Femur (tissue), 1 donor: ENCODE data around the gene OMD.

Experiments used
- DNase-seq: peaks from one replicate; pipeline ENCODE4 v3.0.0-alpha.2; 2017

OMD gene

DNA sequence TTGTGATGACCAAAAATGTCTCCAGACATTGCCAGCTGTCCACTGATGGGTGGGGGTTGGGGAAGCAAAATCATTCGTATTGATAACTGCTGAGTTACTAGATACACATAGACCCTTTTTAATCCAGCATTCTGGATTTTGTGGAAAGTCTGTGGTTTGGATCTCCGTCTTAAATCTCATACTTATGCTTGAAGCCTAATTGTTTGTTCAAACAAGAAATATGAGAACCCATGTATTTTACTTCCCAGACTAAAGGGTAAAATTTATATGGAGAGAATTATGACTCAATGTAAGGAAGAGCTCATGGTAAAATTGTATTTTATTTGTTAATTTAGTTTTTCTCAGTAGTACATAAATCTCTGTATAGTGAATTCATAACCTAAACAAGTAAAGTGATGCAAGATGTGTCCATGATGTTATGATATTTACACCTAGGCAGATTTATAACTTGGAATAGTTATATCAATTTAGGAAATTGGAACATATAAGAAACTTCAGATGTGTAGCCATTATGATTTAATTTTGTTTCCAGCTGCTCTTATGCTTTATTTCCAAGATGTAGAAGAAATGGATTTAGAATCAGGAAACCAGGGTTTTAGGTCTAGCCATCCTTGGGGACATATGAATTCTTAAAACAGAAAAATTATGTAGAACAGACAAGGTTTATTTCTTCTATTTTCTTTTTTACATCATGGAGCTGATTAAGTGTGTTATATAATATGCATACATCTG is 15.4 kb downstream of the OMD start:
- DNase-seq, result no peak

DNA sequence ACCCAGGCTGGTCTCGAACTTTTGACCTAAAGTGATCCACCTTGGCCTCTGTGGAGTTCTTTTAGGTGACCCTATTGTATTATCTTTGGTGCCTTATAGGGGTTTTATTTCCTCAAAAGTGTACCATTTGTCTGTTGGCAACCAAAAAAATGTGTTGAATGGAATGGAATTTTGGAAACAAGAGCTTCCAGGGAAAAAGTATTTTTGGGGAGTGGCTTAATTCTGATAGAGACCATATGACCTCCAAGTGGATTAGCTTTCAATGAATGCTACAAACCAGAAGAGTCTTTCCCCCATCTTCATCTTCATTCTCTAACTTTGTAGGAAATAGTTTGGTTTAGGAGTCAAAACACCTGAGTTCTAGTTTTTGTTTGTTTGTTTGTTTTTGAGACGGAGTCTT is 16.5 kb downstream of the OMD start:
- DNase-seq, result no peak

DNA sequence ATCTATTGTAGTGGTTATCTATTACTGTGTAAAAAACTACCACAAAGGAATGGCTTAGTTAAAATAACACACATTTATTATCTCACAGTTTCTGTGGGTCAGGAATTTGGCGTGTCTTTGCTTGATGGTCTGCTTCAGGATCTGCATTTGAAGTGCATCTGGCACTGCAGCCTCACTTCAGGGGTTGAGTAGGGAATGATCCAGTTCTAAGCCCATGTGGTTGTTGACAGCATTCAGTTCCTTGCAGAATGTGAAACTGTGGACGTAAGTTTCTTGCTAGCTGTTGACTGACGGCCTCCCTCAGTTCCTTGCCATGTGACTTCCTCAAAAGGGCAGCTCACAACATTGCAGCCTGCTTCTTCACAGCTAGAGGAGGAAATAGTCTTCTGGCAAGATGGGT is 17.8 kb downstream of the OMD start:
- peak; percentile 43 for DNase-seq

DNA sequence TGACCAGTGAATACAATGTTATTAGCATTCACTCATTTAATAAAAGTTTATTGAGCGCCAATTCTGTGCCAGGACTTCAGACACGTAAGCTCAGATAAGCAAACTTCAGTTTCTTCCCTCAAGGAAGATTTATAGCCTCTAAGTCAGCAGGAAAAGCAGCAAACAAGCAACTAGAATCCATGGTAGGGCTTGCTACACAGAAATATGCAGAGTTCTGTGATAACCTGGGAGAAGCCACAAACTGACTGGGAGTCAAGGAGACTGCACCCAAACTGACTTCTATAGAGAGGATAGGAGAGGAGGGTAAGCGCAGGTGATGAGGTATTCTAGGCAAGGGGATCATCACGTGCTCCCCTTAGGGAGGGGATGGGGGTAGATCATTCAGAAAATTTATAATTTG is 18.5 kb downstream of the OMD start:
- DNase-seq, result no peak

DNA sequence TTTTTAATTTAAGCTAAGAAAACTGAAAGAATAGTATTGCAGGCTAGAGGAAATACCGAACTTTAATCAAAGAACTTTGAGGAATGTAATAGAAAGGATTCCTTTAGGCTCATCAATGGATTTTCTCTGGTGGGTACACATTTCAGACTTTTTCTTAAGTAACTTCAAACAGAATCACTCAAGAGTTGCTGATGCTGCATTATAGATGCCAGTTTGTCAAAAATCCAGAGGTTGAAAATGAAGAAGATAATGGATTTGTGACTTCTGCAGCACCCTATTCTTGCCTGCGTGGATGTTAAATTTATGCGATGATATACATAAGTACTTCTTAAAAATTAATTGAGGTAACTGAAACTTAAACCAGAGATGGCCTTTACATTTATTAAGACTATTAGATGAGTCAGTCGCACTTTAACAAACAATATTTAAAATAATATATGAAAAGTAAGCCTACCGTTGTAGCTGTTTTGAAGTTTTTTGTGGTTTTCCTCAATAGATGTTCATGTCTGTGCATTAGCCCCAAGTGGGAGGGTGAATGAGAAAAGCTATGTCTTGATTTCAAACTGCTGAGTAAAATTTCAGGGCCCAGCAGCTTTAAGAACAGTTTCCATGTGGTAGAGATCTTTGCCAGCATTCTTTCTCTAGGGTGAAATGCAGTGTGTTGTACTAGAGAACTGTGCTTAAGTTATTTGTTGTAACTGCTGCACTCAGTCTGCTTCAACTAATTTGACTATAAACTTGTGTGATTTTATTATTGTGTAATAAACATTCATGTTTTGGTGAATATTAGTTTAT is 20.0 kb downstream of the OMD start, which contains the start of gene OGN:
OGN (minus strand) TSS at position 537 of the 795 bp plus-strand sequence. CDS start 1,171 bp downstream, outside the sequence.
- DNase-seq, result peak; percentile 64

DNA sequence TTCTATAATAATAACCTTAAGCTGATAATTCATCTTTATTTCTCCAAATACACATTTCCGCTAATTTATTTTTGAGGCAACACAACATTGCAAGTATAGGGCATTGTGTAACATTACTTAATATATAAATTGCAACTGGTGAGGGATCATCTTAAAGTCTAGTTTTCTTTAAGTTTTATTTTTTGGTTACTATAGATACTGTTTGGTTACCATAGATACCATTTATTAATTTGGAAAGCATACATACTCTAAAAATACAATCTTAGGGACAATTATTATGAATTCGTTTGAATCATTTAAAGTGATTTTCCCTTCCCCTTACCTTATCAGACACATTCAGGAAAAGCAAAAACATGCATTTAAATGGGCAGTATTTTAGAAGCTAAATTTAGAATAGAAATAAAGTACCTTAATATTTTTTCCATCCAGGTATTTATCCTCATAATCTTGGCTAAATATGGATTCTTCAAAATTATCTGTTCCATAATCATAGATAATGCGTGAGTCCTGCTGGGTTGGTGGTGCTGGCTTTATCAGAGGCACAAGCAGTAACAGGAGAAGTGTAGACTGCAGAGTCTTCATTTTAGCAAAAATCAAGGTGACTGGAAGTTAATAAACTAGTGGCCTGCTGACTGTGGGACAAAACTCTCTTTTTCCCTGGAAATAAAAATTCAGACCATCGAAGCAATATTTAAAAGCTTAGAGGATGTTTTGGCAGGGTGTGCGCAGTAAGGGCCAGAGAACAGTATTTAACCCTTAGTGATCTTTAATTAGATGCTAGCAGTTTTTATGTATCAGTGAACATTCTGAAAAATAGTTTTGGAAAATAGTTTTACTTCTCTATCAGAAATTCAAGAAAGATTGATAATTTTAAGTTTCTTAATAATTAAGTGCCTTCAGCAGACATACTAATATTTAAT is 21.2 kb downstream of the OMD start:
- peak; percentile 37 for DNase-seq

DNA sequence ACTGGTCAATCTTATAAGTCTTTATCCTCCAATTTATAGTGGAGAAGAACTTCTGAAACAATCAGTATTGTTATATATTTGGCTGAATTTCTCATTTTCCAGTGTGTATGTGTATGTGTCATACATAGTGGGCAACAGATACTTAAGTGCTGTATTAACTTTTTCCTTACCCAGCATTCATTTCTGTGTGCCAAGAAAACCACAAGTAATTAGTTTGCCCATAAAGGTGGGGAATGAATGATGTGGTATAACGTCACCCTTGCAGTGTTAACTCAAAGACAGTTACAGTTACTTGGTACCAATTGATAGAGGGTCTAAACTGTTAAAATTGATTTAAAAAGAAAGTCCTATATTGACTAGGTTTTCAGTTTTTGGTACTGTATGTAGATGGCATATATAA is 21.9 kb downstream of the OMD start:
- no peak for DNase-seq

DNA sequence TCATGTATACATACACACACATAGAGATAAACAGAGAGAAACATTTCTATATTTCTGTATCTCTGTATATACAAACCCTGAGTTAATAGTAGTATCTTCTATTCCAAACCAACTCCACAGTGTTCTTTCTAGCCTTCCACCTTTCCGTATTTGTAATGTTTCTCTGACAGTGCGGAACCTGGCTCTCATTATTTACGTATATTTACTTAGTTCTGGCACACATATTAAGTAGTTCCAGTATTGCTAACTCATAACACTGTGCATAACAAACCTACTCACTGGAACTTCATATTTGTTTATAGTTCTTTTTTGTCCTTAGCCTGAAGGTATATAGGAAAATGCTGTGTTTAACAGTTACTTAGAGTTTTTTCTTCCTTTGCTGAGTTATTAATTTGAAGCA is 26.4 kb downstream of the OMD start:
- no peak for DNase-seq

DNA sequence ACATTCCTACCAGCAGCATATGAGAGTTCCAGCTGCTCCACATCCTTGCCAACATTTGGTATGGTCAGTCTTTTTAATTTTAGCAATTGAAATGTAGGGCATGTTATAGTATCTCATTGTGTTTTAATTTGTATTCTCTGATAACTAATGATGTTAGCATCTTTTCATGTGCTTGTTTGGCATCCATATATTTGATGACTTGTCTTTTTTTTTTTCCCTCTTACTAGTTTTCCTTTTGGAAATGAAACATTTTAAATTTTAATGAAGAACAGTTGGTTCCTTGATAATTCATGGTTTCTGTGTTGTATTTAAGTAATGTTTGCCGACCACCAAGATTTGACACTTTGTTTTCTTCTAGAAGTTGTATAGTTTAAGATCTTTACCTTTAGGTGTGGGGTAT is 28.7 kb downstream of the OMD start:
- DNase-seq, result no peak

DNA sequence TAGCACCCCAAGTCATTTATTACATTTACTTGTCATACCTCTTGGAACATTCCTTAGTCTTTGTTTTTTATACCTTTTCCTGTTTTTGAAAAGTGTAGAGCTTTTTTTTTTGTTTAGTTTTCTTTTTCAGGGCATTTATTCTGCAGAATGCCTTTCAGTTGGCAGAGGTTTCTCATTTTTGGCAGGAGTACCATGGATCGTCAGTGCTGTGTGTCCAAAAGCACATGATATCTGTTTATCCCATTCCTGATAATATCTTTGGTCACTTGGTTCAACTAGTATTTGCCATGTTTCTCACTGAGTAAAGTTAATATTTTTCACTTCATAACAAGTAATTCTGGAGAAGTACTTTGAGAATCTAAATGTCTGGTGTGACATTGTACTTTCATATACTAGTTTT is 30.6 kb downstream of the OMD start:
- DNase-seq, result no peak

DNA sequence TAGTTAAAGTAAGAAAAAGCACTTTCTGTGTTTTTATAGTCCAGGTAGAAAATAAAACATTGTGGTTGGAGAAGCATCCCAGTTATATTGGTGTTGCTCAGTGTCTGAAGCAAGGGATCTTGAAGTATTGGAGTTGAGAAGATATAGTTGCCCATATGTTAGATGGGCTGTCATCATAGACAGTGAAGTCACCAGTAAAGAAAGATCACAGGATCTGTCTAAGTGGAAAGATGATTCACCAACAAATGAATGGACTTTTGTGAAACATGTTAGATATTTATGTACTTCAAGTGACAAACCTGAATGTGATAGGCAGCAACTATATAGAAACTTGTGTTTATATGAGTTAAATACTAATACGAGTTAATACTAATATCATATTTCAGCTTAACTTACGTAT is 31.6 kb downstream of the OMD start:
- DNase-seq, result no peak

DNA sequence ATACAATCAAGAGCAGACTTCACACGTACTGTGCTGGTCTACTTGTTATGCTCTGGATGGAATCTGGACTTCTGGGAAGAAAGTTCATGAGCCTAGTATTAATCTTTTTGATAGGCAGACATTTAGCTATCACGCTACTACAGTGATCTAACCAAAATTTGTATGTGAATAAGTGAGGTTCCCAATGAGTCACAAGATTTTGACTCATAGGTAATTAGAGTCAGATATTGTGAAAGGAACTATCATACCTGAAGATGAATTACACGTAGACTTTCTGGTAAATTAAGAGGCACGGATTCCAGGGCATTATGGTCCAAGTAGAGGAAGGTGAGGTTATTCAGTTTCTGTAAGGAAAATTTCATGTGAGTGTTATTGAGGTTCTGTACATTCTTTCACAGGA is 38.3 kb downstream of the OMD start:
- DNase-seq, result no peak

DNA sequence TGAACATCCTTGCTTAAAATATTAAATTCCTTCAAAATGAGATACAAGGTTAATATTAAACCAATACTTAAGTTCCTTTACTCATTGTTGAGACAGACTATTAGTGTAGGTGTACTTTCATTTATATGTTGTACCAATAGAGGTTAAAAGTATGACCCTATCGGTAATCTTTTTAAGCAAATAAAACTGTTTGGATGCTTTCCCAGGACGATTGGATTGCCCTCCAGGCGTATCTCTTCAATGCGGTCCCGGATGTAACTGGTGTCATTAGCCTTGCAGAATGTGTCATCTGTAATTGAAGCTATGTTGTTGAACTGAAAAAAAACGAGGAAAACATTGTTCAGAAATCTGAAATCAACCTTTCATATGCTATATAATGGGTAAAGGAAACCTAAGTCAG is 38.8 kb downstream of the OMD start:
- no peak for DNase-seq

DNA sequence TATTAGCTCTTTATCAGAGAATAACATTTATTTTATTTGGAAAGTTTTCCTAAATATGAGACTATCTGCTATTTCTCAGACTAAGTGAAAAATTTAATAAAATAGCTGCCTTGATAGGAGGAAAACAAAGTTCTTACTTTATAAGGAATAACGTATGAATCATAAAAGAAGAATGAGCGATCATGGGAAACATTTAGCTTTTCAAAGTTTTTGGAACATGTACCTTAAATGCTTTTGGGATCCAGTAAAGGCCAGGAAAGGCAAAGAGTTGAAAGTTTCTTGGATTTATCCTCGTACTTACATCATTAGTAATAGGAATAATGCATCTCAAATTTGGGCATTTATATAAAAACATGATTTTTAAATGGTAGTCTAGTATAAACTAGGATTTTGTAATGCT is 39.3 kb downstream of the OMD start:
- no peak for DNase-seq

DNA sequence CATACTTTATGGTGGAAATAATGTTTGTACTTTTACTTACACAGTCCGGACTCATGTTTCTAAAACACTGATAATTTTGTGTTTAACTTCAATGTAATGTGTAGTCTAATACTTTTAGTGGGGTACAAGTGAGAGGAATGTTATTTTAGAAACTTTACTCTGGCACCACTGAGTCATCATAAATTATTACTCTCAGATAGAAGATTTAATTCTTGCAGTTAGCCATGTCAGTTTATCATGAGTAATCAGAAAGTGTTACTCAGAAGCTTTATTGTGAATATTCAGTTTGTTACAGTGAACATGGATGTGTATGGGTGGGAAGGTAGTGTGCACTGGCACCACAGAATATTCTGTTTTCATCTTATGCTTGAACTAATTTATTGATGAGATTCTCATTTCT is 39.9 kb downstream of the OMD start:
- DNase-seq, result no peak

DNA sequence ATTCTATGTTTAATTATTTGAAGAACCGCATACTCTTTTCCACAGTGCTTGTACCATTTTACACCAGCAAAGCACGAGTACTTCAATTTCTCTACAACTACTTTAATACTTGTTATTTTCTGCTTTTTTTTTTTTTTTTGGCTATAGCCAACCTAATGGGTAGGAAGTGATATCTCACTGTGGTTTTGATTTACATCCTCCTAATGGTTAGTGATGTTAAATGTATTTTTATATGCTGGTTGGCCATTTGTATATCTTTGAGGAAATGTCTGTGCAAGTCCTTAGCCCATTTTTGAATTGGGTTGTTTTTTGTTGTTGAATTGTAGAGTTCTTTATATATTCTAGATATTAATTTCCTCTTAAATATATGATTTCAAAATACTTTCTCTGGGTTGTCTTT is 42.5 kb downstream of the OMD start:
- DNase-seq, result no peak

DNA sequence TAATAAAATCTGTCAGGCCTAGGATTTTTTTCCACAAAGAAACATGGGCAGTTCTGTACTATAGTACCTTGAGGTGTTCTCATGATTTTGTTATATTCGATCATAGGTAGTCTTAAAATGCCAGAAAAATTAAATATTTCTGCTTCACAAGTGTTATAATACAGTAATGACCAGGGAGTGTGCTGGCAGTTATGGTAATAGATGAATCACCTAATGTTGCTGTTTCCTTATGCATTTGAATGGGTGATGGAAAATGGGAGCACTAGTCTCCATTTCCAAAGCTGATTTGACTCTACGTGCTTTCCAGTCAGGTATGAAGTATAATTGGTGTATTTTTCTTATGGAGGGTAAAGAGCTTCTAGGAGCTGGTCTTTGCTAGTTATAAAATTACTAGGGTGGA is 43.7 kb downstream of the OMD start:
- no peak for DNase-seq

DNA sequence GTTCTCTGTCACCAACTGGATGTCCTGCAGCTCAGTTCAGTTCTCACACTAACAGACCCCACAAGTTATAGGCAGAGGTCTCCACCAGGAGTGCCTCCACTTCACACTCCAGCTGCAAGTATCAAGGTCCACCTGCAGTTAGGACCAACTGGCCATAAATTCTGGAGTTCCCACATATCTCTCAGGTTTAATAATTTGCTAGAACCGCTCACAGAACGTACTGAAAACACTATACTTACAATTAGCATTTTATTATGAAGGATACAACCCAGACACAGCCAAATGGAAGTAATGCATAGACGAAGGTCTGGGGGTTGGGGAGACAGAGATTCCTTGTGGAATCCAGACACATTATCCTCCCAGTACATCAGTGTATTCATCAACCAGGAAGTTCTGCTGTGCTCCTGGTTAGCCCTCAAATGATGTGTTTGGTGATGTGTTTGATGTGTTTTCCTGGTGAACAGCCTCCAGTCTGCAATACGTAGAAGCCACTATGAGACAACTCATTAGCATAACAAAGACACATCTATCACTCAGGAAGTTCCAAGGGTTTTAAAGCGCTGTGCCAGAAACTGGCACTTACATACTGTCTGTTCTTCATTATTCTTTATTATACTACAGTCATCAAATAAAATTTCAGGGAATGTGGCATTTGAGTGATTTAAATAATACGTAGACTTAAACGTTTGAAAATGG is 45.3 kb downstream of the OMD start:
- no peak for DNase-seq

DNA sequence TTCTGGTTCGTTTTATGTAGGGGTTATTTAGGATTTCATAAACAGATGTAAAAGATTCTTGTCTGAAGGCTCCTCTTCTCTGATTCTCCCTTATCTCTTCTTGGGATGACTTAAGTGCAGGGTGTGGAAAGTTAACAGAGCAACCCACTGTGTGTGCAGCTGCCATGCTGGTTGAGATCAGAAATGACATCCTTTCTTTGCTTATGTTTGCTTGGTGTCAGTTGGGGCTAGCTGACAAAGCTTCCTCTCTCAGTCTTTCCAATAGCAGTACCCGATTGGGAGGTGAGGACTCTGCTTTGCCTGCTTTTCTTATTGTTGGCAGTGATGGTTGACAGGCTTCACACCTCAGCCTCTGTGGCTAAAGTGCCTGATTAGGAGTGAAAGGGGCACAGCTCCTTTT is 46.4 kb downstream of the OMD start:
- DNase-seq, result no peak

DNA sequence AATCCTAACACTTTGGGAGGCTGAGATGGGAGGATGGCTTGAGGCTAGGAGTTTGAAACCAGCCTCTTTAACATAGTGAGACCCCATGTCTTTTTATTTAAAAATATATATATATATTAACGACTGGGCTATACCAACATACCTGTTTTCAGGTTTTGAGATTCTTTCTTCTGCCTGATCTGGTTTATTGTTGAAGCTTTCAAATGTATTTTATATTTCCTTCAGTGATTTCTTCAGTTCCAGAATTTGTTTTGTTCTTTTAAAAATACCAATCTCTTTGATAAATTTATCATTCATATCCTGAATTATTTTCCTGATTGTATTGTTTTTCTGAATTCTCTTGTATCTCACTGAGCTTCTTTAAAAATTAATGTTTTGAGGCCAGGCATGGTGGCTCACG is 51.1 kb downstream of the OMD start:
- no peak for DNase-seq

DNA sequence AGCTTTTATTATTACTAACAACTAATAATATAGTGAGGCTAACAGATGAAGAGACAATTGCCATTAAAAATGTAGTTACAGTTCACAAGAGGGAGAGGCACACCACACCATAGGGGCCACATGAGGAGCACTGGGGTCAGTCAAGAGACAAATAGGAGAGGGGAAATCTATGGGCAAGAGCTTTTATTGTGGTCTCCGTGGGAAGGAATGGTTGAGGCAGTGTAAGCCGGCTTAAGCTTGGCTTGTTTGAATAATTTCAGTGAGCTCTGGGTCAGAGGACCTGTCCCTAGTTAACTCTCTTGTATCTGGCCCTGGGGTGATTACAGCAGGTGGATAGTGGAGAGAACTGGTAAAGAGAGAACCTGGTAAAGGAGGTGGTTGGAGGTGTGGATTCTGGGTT is 55.2 kb downstream of the OMD start:
- DNase-seq, result no peak
